ENCODE measurements around the gene MYO15B. TPM values are rescaled to one million over a fixed set of nuclear protein-coding genes. Genes with fewer than 3 reads are reported as not detected.

Gene MYO15B
- total and polyA plus RNA-seq, 12 donors: 6.2 to 455 (median 51.3) TPM

DNA sequence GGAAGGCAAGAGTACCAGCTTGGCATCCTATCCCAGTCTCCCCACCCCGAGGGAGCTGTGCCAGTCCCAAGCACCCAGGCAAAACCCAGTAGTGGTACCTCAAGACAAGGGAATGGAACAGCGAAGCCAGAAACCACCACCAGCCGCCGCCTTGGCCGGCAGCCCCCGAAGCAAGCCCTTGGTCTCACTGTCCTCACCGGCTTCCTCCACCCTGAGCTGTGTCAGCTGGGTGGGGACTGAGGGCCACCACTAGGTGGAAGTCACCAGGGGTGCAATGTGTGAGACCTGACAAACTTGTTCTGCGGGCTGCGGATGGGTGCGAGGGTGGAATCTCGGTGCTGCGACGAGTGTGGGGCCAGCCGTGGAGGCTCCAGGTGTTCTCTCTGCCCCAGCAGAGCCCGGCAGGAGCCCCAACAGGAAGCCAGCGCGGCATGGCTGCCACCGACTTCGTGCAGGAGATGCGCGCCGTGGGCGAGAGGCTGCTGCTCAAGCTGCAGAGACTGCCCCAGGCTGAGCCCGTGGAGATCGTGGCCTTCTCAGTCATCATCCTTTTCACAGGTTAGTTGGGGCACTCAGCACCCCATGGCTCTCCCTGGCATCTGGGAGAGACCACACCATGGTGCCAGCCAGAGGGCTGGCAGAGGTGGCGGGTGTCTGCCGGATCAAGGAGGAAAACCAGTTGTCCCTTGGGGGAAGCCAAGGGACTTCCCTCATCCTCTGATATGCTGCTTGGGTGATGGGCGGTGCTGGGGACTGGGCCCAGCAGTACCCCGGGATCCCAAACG lies 52.4 kb downstream of the MYO15B start:
- H3K9me3 ChIP-seq (replicated peaks in 1 of 3): no peaks in the 10 kb centered on the region
- H3K27me3 ChIP-seq: no peaks in the 10 kb centered on the region
- H3K36me3 ChIP-seq (replicated peaks in 1 of 2): no peaks in the 10 kb centered on the region
- no peak for DNase-seq
- WGBS, 4 donors: 84 to 93% (median 91%) methylated on average over 7 to 30 of the region's 30 CpGs
- TF ChIP-seq, protein P1, sequence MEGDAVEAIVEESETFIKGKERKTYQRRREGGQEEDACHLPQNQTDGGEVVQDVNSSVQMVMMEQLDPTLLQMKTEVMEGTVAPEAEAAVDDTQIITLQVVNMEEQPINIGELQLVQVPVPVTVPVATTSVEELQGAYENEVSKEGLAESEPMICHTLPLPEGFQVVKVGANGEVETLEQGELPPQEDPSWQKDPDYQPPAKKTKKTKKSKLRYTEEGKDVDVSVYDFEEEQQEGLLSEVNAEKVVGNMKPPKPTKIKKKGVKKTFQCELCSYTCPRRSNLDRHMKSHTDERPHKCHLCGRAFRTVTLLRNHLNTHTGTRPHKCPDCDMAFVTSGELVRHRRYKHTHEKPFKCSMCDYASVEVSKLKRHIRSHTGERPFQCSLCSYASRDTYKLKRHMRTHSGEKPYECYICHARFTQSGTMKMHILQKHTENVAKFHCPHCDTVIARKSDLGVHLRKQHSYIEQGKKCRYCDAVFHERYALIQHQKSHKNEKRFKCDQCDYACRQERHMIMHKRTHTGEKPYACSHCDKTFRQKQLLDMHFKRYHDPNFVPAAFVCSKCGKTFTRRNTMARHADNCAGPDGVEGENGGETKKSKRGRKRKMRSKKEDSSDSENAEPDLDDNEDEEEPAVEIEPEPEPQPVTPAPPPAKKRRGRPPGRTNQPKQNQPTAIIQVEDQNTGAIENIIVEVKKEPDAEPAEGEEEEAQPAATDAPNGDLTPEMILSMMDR (IDR thresholded peaks at IDR 0.05): no peak
- TF ChIP-seq POLR2A (IDR thresholded peaks at IDR 0.05): no peak
- no peak overlapping the region for H3K4me3 ChIP-seq
- H3K27ac ChIP-seq: no peak overlapping the region
- H3K4me1 ChIP-seq (replicated peaks in 1 of 2): no peaks in the 10 kb centered on the region
- intact Hi-C loops (cut with DNase I): no loop called here

DNA sequence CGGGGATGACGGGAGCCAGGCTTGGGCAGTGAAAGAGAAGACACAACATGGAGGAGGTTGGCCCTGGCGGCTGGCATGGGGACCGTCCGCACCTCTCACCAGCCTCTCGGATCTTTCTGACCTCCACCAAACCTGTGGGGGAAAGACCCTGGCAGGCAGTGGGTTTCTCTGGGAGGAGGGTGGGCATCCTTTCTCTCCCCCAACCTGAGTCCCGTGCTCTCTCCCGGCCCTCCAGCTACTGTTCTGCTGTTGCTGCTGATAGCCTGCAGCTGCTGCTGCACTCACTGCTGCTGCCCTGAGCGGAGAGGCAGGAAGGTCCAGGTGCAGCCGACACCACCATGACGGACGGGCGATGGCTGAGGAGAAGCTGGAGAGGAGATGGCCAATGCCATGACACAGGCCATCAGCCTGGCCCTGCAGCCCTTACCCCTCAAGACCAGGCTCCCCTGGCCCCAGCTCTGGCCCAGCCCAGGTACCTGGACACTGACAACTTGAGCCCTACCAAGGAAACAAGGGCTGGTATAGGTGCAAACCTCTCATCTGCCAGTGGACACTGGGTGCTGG lies 53.0 kb downstream of the MYO15B start:
- Histone ChIP-seq H3K9me3 (replicated peaks in 1 of 3) (no peaks in the 10 kb centered on the region), H3K27me3 (no peaks in the 10 kb centered on the region), H3K27ac (no peak overlapping the region), H3K4me3 (no peak overlapping the region), H3K36me3 (replicated peaks in 1 of 2) (no peaks in the 10 kb centered on the region), H3K4me1 (replicated peaks in 1 of 2) (no peaks in the 10 kb centered on the region)
- TF ChIP-seq POLR2A (IDR thresholded peaks at IDR 0.05): no peak
- TF ChIP-seq, protein P1 (IDR thresholded peaks at IDR 0.05): no peak
- intact Hi-C loops (cut with DNase I): no loop called here
- 94 to 97% (median 95%) methylated on average over 9 to 13 of the region's 13 CpGs for WGBS, 4 donors
- no peak for DNase-seq

DNA sequence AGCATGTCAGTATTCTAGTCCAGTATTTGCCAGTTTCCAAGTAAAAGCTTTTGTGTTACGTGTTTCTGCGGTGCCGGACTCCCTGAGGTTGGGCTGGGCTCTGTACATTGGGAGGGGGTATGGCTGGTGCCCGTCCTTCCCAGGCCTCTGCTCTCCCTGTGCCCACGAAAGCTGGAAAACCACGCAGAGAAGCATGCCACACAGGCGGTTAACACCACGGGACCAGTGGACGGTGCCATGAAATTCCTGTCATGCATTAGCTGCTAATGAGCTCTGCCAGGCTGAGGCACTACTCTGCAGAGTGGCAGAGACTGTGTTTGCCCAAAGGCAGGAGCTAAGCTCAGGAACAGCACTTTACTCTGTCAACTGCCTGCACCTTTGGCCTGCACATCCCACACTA lies 53.7 kb downstream of the MYO15B start:
- TF ChIP-seq, protein P1 (IDR thresholded peaks at IDR 0.05): no peak
- TF ChIP-seq POLR2A (IDR thresholded peaks at IDR 0.05): no peak
- intact Hi-C loops (cut with DNase I): no loop called here
- Histone ChIP-seq H3K4me1 (replicated peaks in 1 of 2) (no peaks in the 10 kb centered on the region), H3K27me3 (no peaks in the 10 kb centered on the region), H3K36me3 (replicated peaks in 1 of 2) (no peaks in the 10 kb centered on the region), H3K9me3 (replicated peaks in 1 of 3) (no peaks in the 10 kb centered on the region), H3K4me3 (no peak overlapping the region), H3K27ac (no peak overlapping the region)
- WGBS, 4 donors: 89 to 96% (median 93%) methylated on average over 9 of the region's 9 CpGs; no CpG with 5 or more reads in 1 of the 4 donors
- DNase-seq: no peak

DNA sequence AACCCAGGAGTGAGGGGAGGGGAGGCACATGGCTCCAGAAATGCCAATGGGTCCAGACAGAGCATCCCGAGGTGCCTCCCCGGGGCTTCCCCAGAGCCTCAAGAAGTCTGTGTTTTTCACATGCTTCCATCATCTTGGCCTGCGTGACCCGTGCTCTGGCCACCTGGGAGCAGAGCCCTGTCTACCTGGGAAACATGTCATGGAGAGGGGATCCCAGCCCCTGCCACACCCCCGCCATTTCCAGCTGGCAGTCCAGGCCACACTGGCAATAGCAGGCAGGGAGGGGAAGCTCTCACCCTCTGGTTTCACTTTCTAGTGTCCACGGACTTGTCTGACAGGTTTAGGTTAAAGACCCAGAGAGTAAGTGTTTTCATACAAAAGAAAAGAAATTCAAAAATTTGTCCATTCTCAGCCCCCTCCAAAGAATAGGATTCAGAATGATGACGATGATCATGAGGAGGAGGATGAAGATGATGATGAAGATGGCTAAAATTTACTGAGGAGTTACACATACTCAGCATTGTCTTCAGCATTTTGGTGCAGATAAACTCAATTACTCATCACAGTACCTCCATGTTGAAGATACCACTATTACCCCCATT lies 54.7 kb downstream of the MYO15B start:
- no peaks in the 10 kb centered on the region for H3K4me1 ChIP-seq (replicated peaks in 1 of 2)
- no peak for TF ChIP-seq POLR2A (IDR thresholded peaks at IDR 0.05)
- TF ChIP-seq, protein P1 (IDR thresholded peaks at IDR 0.05): no peak
- no peaks in the 10 kb centered on the region for H3K36me3 ChIP-seq (replicated peaks in 1 of 2)
- 86 to 97% (median 88%) methylated on average over 7 of the region's 7 CpGs for WGBS, 4 donors
- H3K27me3 ChIP-seq: no peaks in the 10 kb centered on the region
- intact Hi-C loops (cut with DNase I): no loop called here
- DNase-seq: no peak
- no peak overlapping the region for H3K27ac ChIP-seq
- no peak overlapping the region for H3K4me3 ChIP-seq
- H3K9me3 ChIP-seq (replicated peaks in 1 of 3): no peaks in the 10 kb centered on the region

Measured in adrenal gland (tissue), 12 donors.